Fibroblast of mammary gland (primary cell): ENCODE measurements around the gene SULT1A2.
"Not testable (repeated sequence)": the region's sequence is repeated elsewhere in the genome, so short reads cannot be mapped to it uniquely, and the experiment has no call there.

Experiments
- DNase-seq: peaks from one replicate; pipeline ENCODE4 v3.0.0-alpha.2; 2010; ENCODE audit warnings: low read depth
- H3K4me3 ChIP-seq: 2 replicates; pipeline ENCODE4 v1.5.1; 2011; ENCODE audit warnings: low read depth, mild to moderate bottlenecking, low read length, moderate library complexity; ENCODE audit not compliant: control insufficient read depth
- CTCF ChIP-seq: conservative IDR thresholded peaks from 2 replicates; pipeline ENCODE4 v1.5.1; 2011; ENCODE audit warnings: low read depth, low read length, inconsistent platforms; ENCODE audit not compliant: control insufficient read depth, insufficient read depth

Gene SULT1A2

GRCh38 chr16:28596840-28597691 is at the start of gene SULT1A2:
TSS of gene SULT1A2 (minus strand) at chr16:28597050. CDS start at chr16:28595930, 1,120 bp downstream.
- no peak for TF ChIP-seq CTCF
- DNase-seq, result no peak
- no peak within 1 kb of the TSS for H3K4me3 ChIP-seq

DNA sequence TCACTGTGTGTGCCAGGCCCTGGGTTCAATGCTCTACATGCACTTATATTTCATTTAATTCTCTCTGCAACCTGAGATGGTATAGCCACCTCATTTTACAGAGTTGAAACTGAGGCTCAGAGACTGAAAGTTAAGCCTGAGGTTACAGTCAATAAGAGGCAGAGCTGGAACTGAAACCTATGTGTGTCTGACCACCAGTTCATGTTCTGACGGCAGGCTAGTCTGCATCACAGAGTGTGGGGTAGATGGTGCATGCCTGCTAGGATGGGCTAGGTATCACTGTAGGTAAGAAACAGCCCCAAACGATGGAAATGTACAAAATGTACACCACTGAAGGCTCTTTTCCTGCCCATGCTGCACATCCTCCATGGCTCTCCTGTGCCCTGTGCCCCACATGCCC is 43.1 kb upstream of the SULT1A2 start:
- not testable (repeated sequence) for DNase-seq, H3K4me3 ChIP-seq

GRCh38 chr16:28638359-28638758 is 41.5 kb upstream of the SULT1A2 start:
- not testable (repeated sequence) for DNase-seq, H3K4me3 ChIP-seq

DNA sequence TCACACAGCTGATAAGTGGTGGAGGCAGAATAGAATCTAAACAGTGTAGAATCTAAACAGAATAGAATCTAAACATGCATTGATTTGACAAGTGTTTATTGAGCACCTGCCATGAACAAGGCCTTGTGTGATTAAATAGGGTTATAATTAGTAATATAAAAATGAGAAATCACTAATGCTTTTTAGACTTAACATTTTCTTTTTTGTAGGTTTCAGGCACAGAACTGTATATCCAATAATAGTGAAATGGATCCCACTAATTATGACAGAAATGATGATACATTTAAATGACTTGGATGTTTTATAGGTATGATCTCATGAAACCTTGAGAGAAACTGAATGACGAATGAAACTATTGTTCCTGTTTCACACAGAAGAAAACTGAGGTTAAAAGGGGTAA is 40.9 kb upstream of the SULT1A2 start, which contains the start of gene NPIPB8:
TSS of gene NPIPB8 (plus strand) at position 301 of the 400 bp plus-strand sequence. CDS start 296 bp downstream, outside the sequence.
- not testable (repeated sequence) for H3K4me3 ChIP-seq, DNase-seq

GRCh38 chr16:28636093-28636823 is 39.4 kb upstream of the SULT1A2 start:
- peak; percentile 84 for DNase-seq
- not testable (repeated sequence) for H3K4me3 ChIP-seq

DNA sequence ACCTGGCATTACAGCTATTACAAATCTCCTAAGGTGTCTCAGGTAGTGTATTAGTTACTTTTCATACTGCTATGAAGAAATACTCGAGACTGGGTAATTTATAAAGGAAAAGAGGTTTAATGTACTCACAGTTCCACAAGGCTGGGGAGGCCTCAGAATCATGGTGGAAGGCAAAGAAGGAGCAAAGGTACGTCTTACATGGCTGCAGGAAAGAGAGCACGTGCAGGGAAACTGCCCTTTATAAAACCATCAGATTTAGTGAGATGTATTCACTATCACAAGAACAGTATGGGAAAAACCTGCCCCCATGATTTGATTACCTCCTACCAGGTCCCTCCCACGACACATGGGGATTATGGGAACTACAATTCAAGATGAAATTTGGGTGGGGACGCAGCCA is 34.1 kb upstream of the SULT1A2 start:
- H3K4me3 ChIP-seq, DNase-seq: not testable (repeated sequence)

GRCh38 chr16:28623172-28623711 is 26.4 kb upstream of the SULT1A2 start:
- no peak for DNase-seq
- no peak overlapping the region for H3K4me3 ChIP-seq
- no peak for TF ChIP-seq CTCF

DNA sequence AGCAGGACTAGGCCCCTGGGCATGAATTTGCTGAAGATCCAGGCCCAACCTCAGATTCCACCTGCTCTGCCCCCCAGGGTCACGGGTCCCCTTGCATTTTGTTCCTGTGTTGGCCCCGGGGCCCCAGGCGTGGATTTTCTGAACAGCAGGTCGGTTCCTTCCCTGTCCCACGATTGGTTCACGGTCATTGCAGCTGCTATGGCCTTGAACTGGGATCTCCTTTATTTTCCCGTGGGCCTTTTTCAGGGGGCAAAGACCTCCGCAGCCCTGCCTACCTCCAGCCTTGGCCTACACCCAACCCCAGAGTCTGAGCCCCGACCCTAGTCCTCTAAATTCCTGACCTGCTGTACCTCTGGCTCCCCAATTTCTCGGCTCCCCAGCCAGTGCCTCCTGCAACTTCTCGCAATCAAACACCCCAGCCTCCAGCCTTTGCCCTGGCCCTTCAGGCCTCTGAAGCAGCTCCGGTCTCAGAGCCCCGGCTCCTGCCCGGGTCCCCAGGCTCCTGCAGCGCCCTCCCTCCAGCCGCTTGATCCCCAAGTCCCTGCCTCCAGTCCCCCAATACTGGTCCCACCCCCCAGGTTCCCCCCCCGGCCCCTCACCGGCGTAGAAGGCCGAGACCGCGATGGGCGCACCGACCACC is 25.8 kb upstream of the SULT1A2 start:
- not testable (repeated sequence) for DNase-seq, H3K4me3 ChIP-seq

GRCh38 chr16:28621481-28622155 is 24.8 kb upstream of the SULT1A2 start:
- no peak overlapping the region for H3K4me3 ChIP-seq
- no peak for DNase-seq
- no peak for TF ChIP-seq CTCF

- not testable (repeated sequence) for H3K4me3 ChIP-seq, DNase-seq
These were observed 23.5 kb upstream of the SULT1A2 start for GRCh38 chr16:28620316-28620715.
